GM12878 (cell line): ENCODE results near the gene ZBTB44. TPM values are rescaled to one million over a fixed set of nuclear protein-coding genes. Genes with fewer than 3 reads are reported as not detected.
"Not testable (repeated sequence)": the region's sequence is repeated elsewhere in the genome, so short reads cannot be mapped to it uniquely, and the experiment has no call there.

Source experiments
- ATAC-seq: fragments of 200-7000 bp; cut with Tn5 transposase; 3 replicates; pipeline ENCODE4 v1.9.1; 2020; ENCODE audit warnings: mild to moderate bottlenecking, moderate library complexity
- BruUV-seq: library from RNA; stranded (reverse); fragments of 400-500 nt; replicated peaks from 2 replicates; lab custom pipeline; 2021; lab: Mats Ljungman, UMichigan
- CTCF ChIA-PET: fragments of 300-600 bp; sonication (Branson Sonifier 250); formaldehyde crosslinking; extraction: SDS; loops from one replicate; lab custom pipeline; 2021; ENCODE audit warnings: inconsistent platforms; lab: Yijun Ruan, JAX
- POLR2A ChIA-PET: fragments of 350-600 bp; formaldehyde crosslinking; extraction: SDS; loops from one replicate; lab custom pipeline; 2021; ENCODE audit warnings: inconsistent platforms; lab: Charles Lee
- RAD21 ChIA-PET: fragments of 300-600 bp; sonication (Branson Sonifier 250); formaldehyde crosslinking; loops from one replicate; lab custom pipeline; 2023; ENCODE audit warnings: antibody characterized with exemption; ENCODE audit not compliant: unreplicated experiment; lab: Charles Lee
- SMC1A ChIA-PET: fragments of 300-600 bp; sonication (Branson Sonifier 250); formaldehyde crosslinking; loops from one replicate; lab custom pipeline; 2023; ENCODE audit not compliant: unreplicated experiment, uncharacterized antibody; lab: Charles Lee
- DNase-seq: peaks from one replicate; pipeline ENCODE4 v3.0.0-alpha.2; 2011; ENCODE audit warnings: low read depth, low spot score
- FAIRE-seq: peaks from 3 replicates; lab custom pipeline; 2011; peaks lifted over from hg19 to GRCh38; lab: Jason Lieb, UNC
- H2AFZ ChIP-seq: 2 replicates; pipeline ENCODE4 v1.6.0; 2011; ENCODE audit warnings: low read depth, low read length, control low read depth; ENCODE audit not compliant: control insufficient read depth
- H3K27ac ChIP-seq: 2 replicates; pipeline ENCODE4 v1.5.1; 2011; ENCODE audit warnings: control low read depth; ENCODE audit not compliant: control insufficient read depth, insufficient read depth
- H3K27me3 ChIP-seq, 2 experiments: replicated peaks in 1 of 2; 2 replicates each; pipeline versions ENCODE4 v1.6.0 to v1.6.1; 2011; ENCODE audit warnings: low read length in 1 of 2; ENCODE audit not compliant: control insufficient read depth in 2 of 2, insufficient read depth in 2 of 2
- H3K36me3 ChIP-seq, 2 experiments: 2 replicates each; pipeline ENCODE4 v1.5.1; 2011; ENCODE audit warnings: low read length in 1 of 2; ENCODE audit not compliant: control insufficient read depth in 2 of 2, insufficient read depth in 2 of 2
- H3K4me1 ChIP-seq: 2 replicates; pipeline ENCODE4 v1.6.1; 2011; ENCODE audit warnings: mild to moderate bottlenecking, low read length, moderate library complexity, mixed read lengths; ENCODE audit not compliant: control insufficient read depth, insufficient read depth
- H3K4me2 ChIP-seq: 2 replicates; pipeline ENCODE4 v1.6.0; 2011; ENCODE audit warnings: control low read depth; ENCODE audit not compliant: control insufficient read depth, insufficient read depth
- H3K4me3 ChIP-seq: fragments of 200-600 bp; sonication (generic); 2 replicates; pipeline ENCODE4 v1.5.1; 2016
- H3K79me2 ChIP-seq: 2 replicates; pipeline ENCODE4 v1.6.0; 2011; ENCODE audit warnings: low read length; ENCODE audit not compliant: control insufficient read depth, insufficient read depth
- H3K9ac ChIP-seq: 2 replicates; pipeline ENCODE4 v1.8.0; 2011; ENCODE audit warnings: low read length, control low read depth, mixed read lengths; ENCODE audit not compliant: control insufficient read depth, insufficient read depth
- H3K9me3 ChIP-seq: replicated peaks from 3 replicates; pipeline ENCODE4 v1.5.1; 2011; ENCODE audit warnings: mild to moderate bottlenecking, low read length; ENCODE audit not compliant: control insufficient read depth, insufficient read depth
- H4K20me1 ChIP-seq: 2 replicates; pipeline ENCODE4 v1.6.0; 2011; ENCODE audit not compliant: control insufficient read depth, insufficient read depth
- BCL3 ChIP-seq: IDR thresholded peaks from 2 replicates; pipeline ENCODE4 v1.6.1; 2011; ENCODE audit warnings: borderline replicate concordance, low read depth, mild to moderate bottlenecking, moderate library complexity, low read length; ENCODE audit not compliant: insufficient read depth, poor library complexity, severe bottlenecking
- ETV6 ChIP-seq, 2 experiments: fragments of 450-650 bp in 1 of 2; IDR thresholded peaks in 1 of 2; conservative IDR thresholded peaks in 1 of 2; 2 replicates each; pipeline ENCODE4 v1.6.1; 2014; ENCODE audit warnings: antibody characterized with exemption in 1 of 2, borderline replicate concordance in 1 of 2, low read depth in 1 of 2, mild to moderate bottlenecking in 1 of 2, moderate library complexity in 1 of 2
- HCFC1 ChIP-seq: fragments of 150-350 bp; IDR thresholded peaks from 2 replicates; pipeline ENCODE4 v1.6.1; 2014; ENCODE audit warnings: low read length
- SMAD5 ChIP-seq: IDR thresholded peaks from 2 replicates; pipeline ENCODE4 v1.6.1; 2016; ENCODE audit warnings: antibody characterized with exemption, low read depth
- WGBS: methylation state at CpG from one replicate; pipeline ENCODE4 v1.1.6; 2016; ENCODE audit warnings: low lambda C conversion rate; ENCODE audit not compliant: insufficient replicate concordance, insufficient coverage; ENCODE audit errors: missing lambda C conversion rate; 5-methylcytosine and 5-hydroxymethylcytosine counted together
- in situ Hi-C: fragments of 300-500 bp; cut with MboI; formaldehyde crosslinking; loops from 9 replicates; pipeline ENCODE4 v1.14.3; 2018; ENCODE audit warnings: mixed read lengths
- intact Hi-C: fragments of 100-400 bp; cut with micrococcal nuclease; formaldehyde crosslinking; loops from one replicate; pipeline ENCODE4 v1.14.2; 2022; ENCODE audit not compliant: unreplicated experiment
- polyA plus RNA-seq, 11 experiments: library from polyadenylated mRNA; depleted of rRNA in 4 of 11; unstranded in 6 of 11; stranded (reverse) in 5 of 11; fragments of >200 nt; fragmentation: Nextera tagmentation in 4 of 11; fragmentation: Illumina TruSeq in 1 of 11; extraction: Ambion mirVana in 4 of 11; extraction: Trizol in 1 of 11; gene quantifications; 1 replicate in 1 of 11; 2 replicates in 10 of 11; pipeline versions ENCODE4 v1.2.1 to v1.2.3, GENCODE V29; 2011 to 2016; ENCODE audit warnings: inconsistent platforms in 2 of 11, missing spikeins in 2 of 11, low read depth in 1 of 11
- total RNA-seq, 4 experiments: library from RNA; depleted of rRNA in 3 of 4; stranded (reverse); fragments of >200 nt in 3 of 4; fragmentation: Illumina TruSeq in 1 of 4; extraction: Trizol in 1 of 4; gene quantifications; 2 replicates each; pipeline versions ENCODE4 v1.2.1 to v1.2.3, GENCODE V29; 2013 to 2021
- TF ChIP-seq, protein P1 (sequence below): IDR thresholded peaks from 2 replicates; pipeline ENCODE4 v1.6.1; 2012; ENCODE audit warnings: low read length, inconsistent platforms
- TF ChIP-seq, protein P2 (sequence below): IDR thresholded peaks from 2 replicates; pipeline ENCODE4 v1.6.1; 2011; ENCODE audit warnings: mild to moderate bottlenecking, low read depth, low read length, moderate library complexity; ENCODE audit not compliant: insufficient replicate concordance

ZBTB44 gene
- total and polyA plus RNA-seq, 10 of the 15 experiments (the other 5 are each of a cell fraction or from before 2014, with no cell fraction given), result 2.8 to 38.2 (median 12.2) TPM

DNA sequence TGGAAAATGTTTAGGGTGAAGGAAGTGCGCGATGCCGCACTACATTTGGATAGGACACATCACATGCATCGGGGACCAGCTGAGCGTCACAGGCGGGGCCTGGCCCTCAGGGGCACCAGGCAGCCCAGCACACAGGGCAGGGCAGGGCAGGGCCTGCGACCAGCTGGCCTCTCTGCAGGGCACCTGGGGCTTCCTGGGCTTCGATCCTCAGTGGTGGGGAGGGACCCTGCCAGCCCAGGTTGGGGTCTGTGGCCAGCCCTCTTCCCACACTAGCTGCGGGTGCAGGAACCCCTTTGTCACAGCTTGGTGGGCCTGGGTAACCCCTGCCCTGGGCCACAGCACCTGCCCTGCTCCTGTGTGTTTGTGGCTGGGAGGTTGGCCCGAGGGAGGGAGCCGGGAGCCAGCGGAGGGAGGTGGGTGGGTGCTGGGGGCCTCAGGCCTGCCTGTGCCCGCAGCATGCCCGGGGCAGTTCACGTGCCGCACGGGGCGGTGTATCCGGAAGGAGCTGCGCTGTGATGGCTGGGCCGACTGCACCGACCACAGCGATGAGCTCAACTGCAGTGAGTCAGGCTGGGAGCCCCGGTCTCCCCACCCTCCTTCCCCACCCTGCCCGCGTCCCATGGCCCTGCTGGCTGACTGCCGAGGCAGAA, 117.2 kb downstream of the ZBTB44 start (continued):
- TF ChIP-seq HCFC1 (no peak), ETV6 (conservative IDR thresholded peaks at IDR 0.05 in 1 of 2, IDR thresholded peaks at IDR 0.05 in 1 of 2; ENCODE audit: borderline replicate concordance in 1 of 2, low read depth in 1 of 2) (no peak)
- TF ChIP-seq, protein P1, sequence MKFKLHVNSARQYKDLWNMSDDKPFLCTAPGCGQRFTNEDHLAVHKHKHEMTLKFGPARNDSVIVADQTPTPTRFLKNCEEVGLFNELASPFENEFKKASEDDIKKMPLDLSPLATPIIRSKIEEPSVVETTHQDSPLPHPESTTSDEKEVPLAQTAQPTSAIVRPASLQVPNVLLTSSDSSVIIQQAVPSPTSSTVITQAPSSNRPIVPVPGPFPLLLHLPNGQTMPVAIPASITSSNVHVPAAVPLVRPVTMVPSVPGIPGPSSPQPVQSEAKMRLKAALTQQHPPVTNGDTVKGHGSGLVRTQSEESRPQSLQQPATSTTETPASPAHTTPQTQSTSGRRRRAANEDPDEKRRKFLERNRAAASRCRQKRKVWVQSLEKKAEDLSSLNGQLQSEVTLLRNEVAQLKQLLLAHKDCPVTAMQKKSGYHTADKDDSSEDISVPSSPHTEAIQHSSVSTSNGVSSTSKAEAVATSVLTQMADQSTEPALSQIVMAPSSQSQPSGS, result no peak

DNA sequence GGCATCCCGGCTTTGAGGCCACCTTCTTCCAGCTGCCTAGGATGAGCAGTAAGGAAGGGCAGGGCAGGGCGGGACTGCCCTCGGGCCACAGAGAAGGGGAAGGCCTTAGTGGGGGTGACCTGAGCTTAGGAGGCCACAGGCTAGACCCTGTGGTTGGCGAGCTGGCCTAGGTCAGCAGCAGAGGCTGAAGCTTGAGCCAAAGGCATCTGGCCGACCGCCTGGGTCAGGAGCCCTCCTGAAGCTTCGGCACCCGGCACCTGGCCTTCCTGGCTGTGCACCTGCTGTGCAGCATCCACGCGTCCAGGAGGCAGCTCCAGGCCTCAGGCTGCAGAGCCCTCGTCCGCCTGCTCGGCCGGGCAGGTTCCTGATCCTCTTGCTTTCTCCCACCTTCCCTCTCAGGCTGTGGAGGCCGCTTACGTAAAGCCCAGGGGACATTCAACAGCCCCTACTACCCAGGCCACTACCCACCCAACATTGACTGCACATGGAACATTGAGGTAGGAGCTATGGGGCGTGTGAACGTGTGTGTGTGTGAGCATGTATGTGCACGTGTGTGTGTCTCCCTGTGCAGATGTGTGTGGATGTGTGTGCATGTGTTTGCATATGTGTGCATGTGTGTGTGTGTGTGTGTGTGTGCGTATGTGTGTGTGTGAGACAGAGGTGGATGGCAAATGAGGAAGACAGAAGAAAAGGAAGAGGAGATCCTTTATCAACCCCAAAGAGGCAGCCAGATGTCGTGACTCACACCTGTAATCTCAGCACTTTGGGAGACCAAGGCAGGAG, 120.3 kb downstream of the ZBTB44 start:
- no peaks in the 10 kb centered on the region for H3K27me3 ChIP-seq
- no peak for FAIRE-seq
- BruUV-seq, result no TSS peak
- no peaks in the 10 kb centered on the region for H3K9me3 ChIP-seq
- WGBS, result 66% methylated on average over 21 of the region's 21 CpGs
- CTCF ChIA-PET, result no interaction called here
- ATAC-seq, result no peak
- no peaks in the 10 kb centered on the region for H3K4me1 ChIP-seq
- intact Hi-C loops (no loop called here), in situ Hi-C loops (no loop called here)
- no peak overlapping the region for H2AFZ ChIP-seq
- H3K4me3 ChIP-seq, result no peak overlapping the region
- H3K27ac ChIP-seq, result no peak overlapping the region
- POLR2A ChIA-PET, result no interaction called here
- H3K79me2 ChIP-seq, result no peaks in the 10 kb centered on the region
- SMC1A ChIA-PET, result interaction anchor here (0.7 to 0.8 kb wide), 2 partner anchors 11 kb away, joined by 3 read pairs; no protein-coding TSS in a partner anchor
- TF ChIP-seq BCL3, result peak; percentile 92
- no peak for TF ChIP-seq SMAD5
- TF ChIP-seq, protein P2, sequence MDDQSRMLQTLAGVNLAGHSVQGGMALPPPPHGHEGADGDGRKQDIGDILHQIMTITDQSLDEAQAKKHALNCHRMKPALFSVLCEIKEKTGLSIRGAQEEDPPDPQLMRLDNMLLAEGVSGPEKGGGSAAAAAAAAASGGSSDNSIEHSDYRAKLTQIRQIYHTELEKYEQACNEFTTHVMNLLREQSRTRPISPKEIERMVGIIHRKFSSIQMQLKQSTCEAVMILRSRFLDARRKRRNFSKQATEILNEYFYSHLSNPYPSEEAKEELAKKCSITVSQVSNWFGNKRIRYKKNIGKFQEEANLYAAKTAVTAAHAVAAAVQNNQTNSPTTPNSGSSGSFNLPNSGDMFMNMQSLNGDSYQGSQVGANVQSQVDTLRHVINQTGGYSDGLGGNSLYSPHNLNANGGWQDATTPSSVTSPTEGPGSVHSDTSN, result peak; percentile 69
- no peaks in the 10 kb centered on the region for H4K20me1 ChIP-seq
- RAD21 ChIA-PET, result no interaction called here
- no peaks in the 10 kb centered on the region for H3K36me3 ChIP-seq
- H3K9ac ChIP-seq, result no peak overlapping the region
- no peak overlapping the region for H3K4me2 ChIP-seq
- DNase-seq, result no peak

- in situ Hi-C loops, H2AFZ ChIP-seq, H3K4me2 ChIP-seq, H3K9me3 ChIP-seq, H3K4me1 ChIP-seq, CTCF ChIA-PET, H3K4me3 ChIP-seq, H4K20me1 ChIP-seq, RAD21 ChIA-PET, DNase-seq, intact Hi-C loops, H3K9ac ChIP-seq, H3K79me2 ChIP-seq, H3K36me3 ChIP-seq, H3K27ac ChIP-seq, BruUV-seq, ATAC-seq, H3K27me3 ChIP-seq, FAIRE-seq: not testable (repeated sequence)
- ChIA-PET SMC1A (interaction anchor here (0.7 kb wide), 1 partner anchor 10 kb away, joined by 3 read pairs; no protein-coding TSS in a partner anchor), POLR2A (interaction anchor here (0.7 kb wide), 1 partner anchor 77 kb away, joined by 3 read pairs; no protein-coding TSS in a partner anchor)
- 84% methylated on average over 11 of the region's 14 CpGs for WGBS
Observed at GRCh38 chr11:130193551-130193950, 121.2 kb downstream of the ZBTB44 start.
